A673 (cell line): ENCODE measurements around the gene GHRHR.

ENCODE experiments used
- CTCF ChIP-seq: fragments of 300-800, 200-600 bp; sonication (generic); conservative IDR thresholded peaks from 2 replicates; pipeline ENCODE4 v1.5.1; 2017; ENCODE audit warnings: low read depth, mild to moderate bottlenecking, antibody characterized with exemption, low read length, moderate library complexity, mixed read lengths
- EZH2 ChIP-seq: fragments of 200-600 bp; sonication (generic); IDR thresholded peaks from 2 replicates; pipeline ENCODE4 v1.6.1; 2017; ENCODE audit warnings: borderline replicate concordance, low read depth, mild to moderate bottlenecking, mixed read lengths, antibody characterized with exemption, low read length; ENCODE audit not compliant: poor library complexity, severe bottlenecking

- TF ChIP-seq CTCF (no peak), EZH2 (no peak)
These were observed 27.0 kb upstream of the GHRHR start for GRCh38 chr7:30936650-30937245.
